HCT116 (cell line): ENCODE measurements around the gene OR12D2. TPM values are rescaled to one million over a fixed set of nuclear protein-coding genes. Genes with fewer than 3 reads are reported as not detected.

Experiments
- ATAC-seq: fragments of 200-7000 bp; cut with Tn5 transposase; 2 replicates; pipeline ENCODE4 v1.9.1; 2020; ENCODE audit warnings: mild to moderate bottlenecking, moderate library complexity
- BruUV-seq: library from RNA; stranded (reverse); fragments of 400-500 nt; replicated peaks from 2 replicates; lab custom pipeline; 2021; lab: Mats Ljungman, UMichigan
- CTCF ChIA-PET: fragments of 300-600 bp; sonication (Branson Sonifier 250); formaldehyde crosslinking; loops from one replicate; lab custom pipeline; 2021; ENCODE audit warnings: antibody characterized with exemption; lab: Charles Lee
- POLR2A ChIA-PET: fragments of 300-600, 350-600 bp; sonication (Branson Sonifier 250); formaldehyde crosslinking; loops from one replicate; lab custom pipeline; 2021; ENCODE audit warnings: antibody characterized with exemption; lab: Charles Lee
- RAD21 ChIA-PET, 2 experiments: fragments of 300-600 bp; sonication (Branson Sonifier 250); formaldehyde crosslinking; loops; one replicate each; lab custom pipeline; 2023; ENCODE audit warnings: low total read pairs in 2 of 2; ENCODE audit not compliant: uncharacterized antibody in 2 of 2, unreplicated experiment in 2 of 2, low non-redundant PET in 1 of 2; lab: Charles Lee
- DNase-seq: peaks from one replicate; pipeline ENCODE4 v3.0.0-alpha.2; 2010; ENCODE audit warnings: low read depth, low spot score
- H2AFZ ChIP-seq: fragments of 200-600 bp; shearing (Covaris generic), sonication (generic); 2 replicates; pipeline ENCODE4 v1.6.1; 2017; ENCODE audit warnings: low read depth, mixed run types, mixed read lengths, antibody characterized with exemption, low read length; ENCODE audit not compliant: poor library complexity, severe bottlenecking
- H3K27ac ChIP-seq: 2 replicates; pipeline ENCODE4 v1.5.1; 2012; ENCODE audit warnings: low read depth, low read length
- H3K27me3 ChIP-seq: fragments of 200-600 bp; sonication (generic); 2 replicates; pipeline ENCODE4 v1.6.1; 2016; ENCODE audit warnings: mixed run types, low read length, mixed read lengths; ENCODE audit not compliant: insufficient read depth
- H3K36me3 ChIP-seq, 2 experiments: fragments of 200-500 bp in 1 of 2; fragments of 200-600 bp in 1 of 2; sonication (Bioruptor generic) in 1 of 2; sonication (generic) in 1 of 2; 2 replicates each; pipeline versions ENCODE4 v1.5.1 to v1.6.1; 2014 to 2016; ENCODE audit warnings: low read length in 2 of 2, inconsistent platforms in 1 of 2, mixed read lengths in 1 of 2, mixed run types in 1 of 2; ENCODE audit not compliant: insufficient read depth in 2 of 2, control insufficient read depth in 1 of 2
- H3K4me1 ChIP-seq, 2 experiments: fragments of 200-600 bp in 1 of 2; sonication (generic) in 1 of 2; 2 replicates each; pipeline versions ENCODE4 v1.5.1 to v1.6.1; 2012 to 2017; ENCODE audit warnings: low read length in 2 of 2, inconsistent platforms in 1 of 2, mild to moderate bottlenecking in 1 of 2, mixed read lengths in 1 of 2, mixed run types in 1 of 2, moderate library complexity in 1 of 2; ENCODE audit not compliant: insufficient read depth in 2 of 2, control insufficient read depth in 1 of 2
- H3K4me2 ChIP-seq: fragments of 200-600 bp; sonication (generic); 2 replicates; pipeline ENCODE4 v1.6.1; 2017; ENCODE audit warnings: mixed run types, low read length, mixed read lengths
- H3K4me3 ChIP-seq, 2 experiments: fragments of 200-600 bp in 1 of 2; sonication (generic) in 1 of 2; replicated peaks in 1 of 2; 2 replicates each; pipeline ENCODE4 v1.5.1; 2011 to 2016; ENCODE audit warnings: low read length in 2 of 2, control low read depth in 1 of 2, low read depth in 1 of 2, mild to moderate bottlenecking in 1 of 2, mixed read lengths in 1 of 2, mixed run types in 1 of 2
- H3K79me2 ChIP-seq: fragments of 200-600 bp; sonication (generic); 2 replicates; pipeline ENCODE4 v1.6.1; 2017; ENCODE audit warnings: mild to moderate bottlenecking, mixed run types, low read length, moderate library complexity, mixed read lengths; ENCODE audit not compliant: insufficient read depth
- H3K9ac ChIP-seq: fragments of 200-600 bp; sonication (generic); 2 replicates; pipeline ENCODE4 v1.6.1; 2016; ENCODE audit warnings: low read length, mixed read lengths
- H3K9me2 ChIP-seq: fragments of 200-600 bp; sonication (generic), shearing (Covaris generic); 2 replicates; pipeline ENCODE4 v1.6.1; 2017; ENCODE audit warnings: mixed run types, mild to moderate bottlenecking, moderate library complexity; ENCODE audit not compliant: insufficient read depth
- H3K9me3 ChIP-seq, 2 experiments: fragments of 200-500 bp in 1 of 2; fragments of 200-600 bp in 1 of 2; sonication (Bioruptor generic) in 1 of 2; sonication (generic) in 1 of 2; 2 replicates each; pipeline ENCODE4 v1.6.1; 2014 to 2017; ENCODE audit warnings: low read length in 2 of 2, mixed read lengths in 2 of 2, inconsistent platforms in 1 of 2, low read depth in 1 of 2, mild to moderate bottlenecking in 1 of 2, mixed run types in 1 of 2, moderate library complexity in 1 of 2; ENCODE audit not compliant: control insufficient read depth in 1 of 2, insufficient read depth in 1 of 2
- H4K20me1 ChIP-seq: fragments of 200-600 bp; sonication (generic), shearing (Covaris generic); 2 replicates; pipeline ENCODE4 v1.6.1; 2017; ENCODE audit warnings: mixed run types, mild to moderate bottlenecking, moderate library complexity; ENCODE audit not compliant: insufficient read depth
- CBX3 ChIP-seq: IDR thresholded peaks from 2 replicates; pipeline ENCODE4 v1.6.1; 2012; ENCODE audit warnings: low read depth
- ELF1 ChIP-seq: IDR thresholded peaks from 2 replicates; pipeline ENCODE4 v1.6.1; 2012; ENCODE audit warnings: low read depth, borderline replicate concordance
- EZH2phosphoT487 ChIP-seq: fragments of 200-600 bp; IDR thresholded peaks from 2 replicates; pipeline ENCODE4 v1.6.1; 2018; ENCODE audit warnings: antibody characterized with exemption, borderline replicate concordance
- FOSL1 ChIP-seq: IDR thresholded peaks from 2 replicates; pipeline ENCODE4 v1.6.1; 2012; ENCODE audit warnings: low read depth
- JUND ChIP-seq: IDR thresholded peaks from 2 replicates; pipeline ENCODE4 v1.6.1; 2012
- RAD21 ChIP-seq: IDR thresholded peaks from 2 replicates; pipeline ENCODE4 v1.6.1; 2012; ENCODE audit warnings: low read depth, mild to moderate bottlenecking
- SP1 ChIP-seq: IDR thresholded peaks from 2 replicates; pipeline ENCODE4 v1.6.1; 2012; ENCODE audit warnings: low read depth
- SRF ChIP-seq: IDR thresholded peaks from 2 replicates; pipeline ENCODE4 v1.6.1; 2012; ENCODE audit warnings: low read depth
- TCF7L2 ChIP-seq: IDR thresholded peaks from 2 replicates; pipeline ENCODE4 v1.7.0; 2011; ENCODE audit warnings: borderline replicate concordance, inconsistent platforms; ENCODE audit not compliant: insufficient read depth, insufficient read length; ENCODE audit errors: extremely low read depth
- intact Hi-C: fragments of 100-400 bp; cut with micrococcal nuclease; formaldehyde crosslinking; loops from 2 replicates; pipeline ENCODE4 v1.10.0; 2022
- total RNA-seq: library from RNA; stranded (reverse); gene quantifications from one replicate; pipeline ENCODE4 v1.2.1, GENCODE V29; 2021; ENCODE audit not compliant: unreplicated experiment
- TF ChIP-seq, protein P1 (sequence below), 3 experiments: fragments of 200-600 bp in 1 of 3; sonication (generic) in 1 of 3; IDR thresholded peaks in 2 of 3; conservative IDR thresholded peaks in 1 of 3; 2 replicates each; pipeline ENCODE4 v1.5.1; 2012 to 2017; ENCODE audit warnings: low read depth in 2 of 3, low read length in 2 of 3, antibody characterized with exemption in 1 of 3, borderline replicate concordance in 1 of 3, control low read depth in 1 of 3, mild to moderate bottlenecking in 1 of 3, mixed read lengths in 1 of 3, mixed run types in 1 of 3, moderate library complexity in 1 of 3; ENCODE audit not compliant: insufficient read depth in 1 of 3
- TF ChIP-seq, protein P2 (sequence below): IDR thresholded peaks from 2 replicates; pipeline ENCODE4 v1.6.1; 2012

The OR12D2 gene
- total RNA-seq, 1 experiment from 2014 or later, result not detected

DNA sequence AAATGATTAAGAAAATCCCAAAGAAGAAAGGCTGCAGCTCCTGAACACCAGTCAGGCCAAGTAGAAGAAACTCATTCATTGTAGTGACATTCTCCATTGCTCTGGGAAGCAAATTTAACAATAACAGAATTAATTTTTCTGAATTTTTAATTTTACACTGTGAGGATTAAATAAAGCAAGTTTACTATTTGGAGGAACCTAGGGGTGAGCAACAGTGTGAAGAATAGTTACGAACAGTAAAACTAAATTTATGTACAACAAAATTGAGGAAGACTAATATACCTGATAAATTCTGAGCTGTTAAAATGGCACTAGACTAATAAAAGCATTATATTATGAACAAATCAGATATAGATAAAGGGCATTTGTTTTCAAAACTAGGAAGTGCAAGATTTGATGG, 20.2 kb upstream of the OR12D2 start, which contains the start of gene OR12D3 (continued):
- TF ChIP-seq, protein P1, sequence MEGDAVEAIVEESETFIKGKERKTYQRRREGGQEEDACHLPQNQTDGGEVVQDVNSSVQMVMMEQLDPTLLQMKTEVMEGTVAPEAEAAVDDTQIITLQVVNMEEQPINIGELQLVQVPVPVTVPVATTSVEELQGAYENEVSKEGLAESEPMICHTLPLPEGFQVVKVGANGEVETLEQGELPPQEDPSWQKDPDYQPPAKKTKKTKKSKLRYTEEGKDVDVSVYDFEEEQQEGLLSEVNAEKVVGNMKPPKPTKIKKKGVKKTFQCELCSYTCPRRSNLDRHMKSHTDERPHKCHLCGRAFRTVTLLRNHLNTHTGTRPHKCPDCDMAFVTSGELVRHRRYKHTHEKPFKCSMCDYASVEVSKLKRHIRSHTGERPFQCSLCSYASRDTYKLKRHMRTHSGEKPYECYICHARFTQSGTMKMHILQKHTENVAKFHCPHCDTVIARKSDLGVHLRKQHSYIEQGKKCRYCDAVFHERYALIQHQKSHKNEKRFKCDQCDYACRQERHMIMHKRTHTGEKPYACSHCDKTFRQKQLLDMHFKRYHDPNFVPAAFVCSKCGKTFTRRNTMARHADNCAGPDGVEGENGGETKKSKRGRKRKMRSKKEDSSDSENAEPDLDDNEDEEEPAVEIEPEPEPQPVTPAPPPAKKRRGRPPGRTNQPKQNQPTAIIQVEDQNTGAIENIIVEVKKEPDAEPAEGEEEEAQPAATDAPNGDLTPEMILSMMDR (IDR thresholded peaks at IDR 0.05 in 2 of 3, conservative IDR thresholded peaks at IDR 0.05 in 1 of 3; ENCODE audit: borderline replicate concordance in 1 of 3, insufficient read depth in 1 of 3, low read depth in 2 of 3, low read length in 2 of 3), result no peak
- TF ChIP-seq SRF (no peak), EZH2phosphoT487 (no peak), FOSL1 (no peak), TCF7L2 (no peak), JUND (no peak), CBX3 (no peak), ELF1 (no peak)
- TF ChIP-seq, all 23 proteins: peak for 0

DNA sequence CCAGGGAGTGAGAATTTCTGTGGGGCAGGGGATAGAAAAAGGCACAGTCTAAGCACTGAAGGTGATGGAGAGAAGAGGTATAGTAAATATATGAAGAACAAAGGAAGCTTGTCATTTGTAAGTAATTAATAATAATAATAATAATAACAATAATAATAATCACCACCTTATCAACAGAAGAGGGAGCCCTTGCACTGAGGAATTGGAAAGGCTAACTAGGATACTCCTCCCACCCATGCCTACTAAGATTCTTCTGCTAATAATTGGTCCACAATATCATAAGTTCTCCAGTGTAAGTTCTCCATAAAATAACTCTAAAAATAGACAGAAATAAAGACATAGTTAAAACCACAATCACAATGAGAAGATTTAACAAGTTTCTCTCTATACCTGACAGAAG, 19.4 kb upstream of the OR12D2 start:
- RAD21 ChIA-PET, result interaction anchor here in 1 of 2 experiments (0.6 kb wide), 1 partner anchor 214 kb away, joined by 3 read pairs; no protein-coding TSS in a partner anchor
- peak; percentile 73; the same call in 1 of the 2 replicates for ATAC-seq
- peak; percentile 19 for DNase-seq
- Histone ChIP-seq H3K9me3 (no peaks in the 10 kb centered on the region), H3K36me3 (no peaks in the 10 kb centered on the region), H3K27ac (no peak overlapping the region), H3K4me1 (no peaks in the 10 kb centered on the region), H2AFZ (peak overlapping the region; percentile 87), H3K9me2 (no peaks in the 10 kb centered on the region), H3K27me3 (no peaks in the 10 kb centered on the region), H3K4me3 (no peak overlapping the region), H3K4me2 (no peak overlapping the region), H3K9ac (no peak overlapping the region), H4K20me1 (no peaks in the 10 kb centered on the region), H3K79me2 (no peaks in the 10 kb centered on the region)
- intact Hi-C loops, result loop anchor here (1.0 to 5.0 kb wide), 3 partner anchors 213 to 321 kb away; no protein-coding TSS in a partner anchor
- BruUV-seq, result no TSS peak
- TF ChIP-seq RAD21, result peak; percentile 58
- TF ChIP-seq, protein P1 (IDR thresholded peaks at IDR 0.05 in 2 of 3, conservative IDR thresholded peaks at IDR 0.05 in 1 of 3; ENCODE audit: borderline replicate concordance in 1 of 3, insufficient read depth in 1 of 3, low read depth in 2 of 3, low read length in 2 of 3), result peak in 2 of 3 experiments; percentile 17 to 49; a peak in 2 of 6 replicates
- no peak for TF ChIP-seq SP1
- TF ChIP-seq EZH2phosphoT487, result no peak
- TF ChIP-seq, protein P2, sequence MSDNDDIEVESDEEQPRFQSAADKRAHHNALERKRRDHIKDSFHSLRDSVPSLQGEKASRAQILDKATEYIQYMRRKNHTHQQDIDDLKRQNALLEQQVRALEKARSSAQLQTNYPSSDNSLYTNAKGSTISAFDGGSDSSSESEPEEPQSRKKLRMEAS, result no peak
- POLR2A ChIA-PET, result no interaction called here
- CTCF ChIA-PET, result interaction anchor here (0.9 to 3.0 kb wide), 9 partner anchors 8 to 321 kb away, joined by 3 to 40 read pairs (median 4); no protein-coding TSS in a partner anchor
